HepG2 (cell line): ENCODE data around the gene CD79A. TPM values are rescaled to one million over a fixed set of nuclear protein-coding genes. Genes with fewer than 3 reads are reported as not detected.

Experiments
- CEBPZ ChIP-seq: IDR thresholded peaks from 2 replicates; pipeline ENCODE4 v1.6.1; 2012; ENCODE audit warnings: low read length, improper control_type of control experiment
- KDM5A ChIP-seq: fragments of 200-600 bp; sonication (generic); IDR thresholded peaks from 2 replicates; pipeline ENCODE4 v1.7.0; 2018; ENCODE audit warnings: antibody characterized with exemption, mild to moderate bottlenecking, low read length, borderline replicate concordance
- NCOA2 ChIP-seq: sonication (generic); formaldehyde crosslinking; IDR thresholded peaks from 2 replicates; pipeline ENCODE4 v1.8.0; 2022; ENCODE audit warnings: inconsistent platforms
- NFE2 ChIP-seq: sonication (generic); formaldehyde crosslinking; IDR thresholded peaks from 2 replicates; pipeline ENCODE4 v1.4.0; 2020; ENCODE audit warnings: missing genetic modification reagents
- PAWR ChIP-seq: sonication (generic); formaldehyde crosslinking; IDR thresholded peaks from 2 replicates; pipeline ENCODE4 v1.4.0; 2020; ENCODE audit warnings: missing genetic modification reagents, mild to moderate bottlenecking, borderline replicate concordance
- RARG ChIP-seq: sonication (generic); formaldehyde crosslinking; IDR thresholded peaks from 2 replicates; pipeline ENCODE4 v1.4.0; 2020; ENCODE audit warnings: low read depth, mild to moderate bottlenecking, missing genetic modification reagents
- TCF12 ChIP-seq, 2 experiments: fragments of 450-650 bp in 1 of 2; sonication (generic) in 1 of 2; formaldehyde crosslinking in 1 of 2; IDR thresholded peaks; 2 replicates each; pipeline versions ENCODE4 v1.6.1 to v1.8.0; 2017 to 2022; ENCODE audit warnings: antibody characterized with exemption in 1 of 2, mild to moderate bottlenecking in 1 of 2, missing genetic modification reagents in 1 of 2, moderate library complexity in 1 of 2
- TEF ChIP-seq: sonication (generic); formaldehyde crosslinking; IDR thresholded peaks from 2 replicates; pipeline ENCODE4 v1.5.0; 2020; ENCODE audit warnings: missing genetic modification reagents
- TRAFD1 ChIP-seq: sonication (generic); formaldehyde crosslinking; IDR thresholded peaks from 2 replicates; pipeline ENCODE4 v1.5.1; 2020; ENCODE audit warnings: missing genetic modification reagents, mild to moderate bottlenecking, borderline replicate concordance
- YY1 ChIP-seq: IDR thresholded peaks from 2 replicates; pipeline ENCODE4 v1.6.1; 2011; ENCODE audit warnings: low read length, low read depth, moderate library complexity, mild to moderate bottlenecking; ENCODE audit not compliant: insufficient read depth, insufficient replicate concordance
- ZBTB8A ChIP-seq: sonication (generic); formaldehyde crosslinking; IDR thresholded peaks from 2 replicates; pipeline ENCODE4 v1.4.0; 2020; ENCODE audit warnings: mild to moderate bottlenecking, low read depth, missing genetic modification reagents, borderline replicate concordance
- ZNF34 ChIP-seq: sonication (generic); formaldehyde crosslinking; IDR thresholded peaks from 2 replicates; pipeline ENCODE4 v1.4.0; 2020; ENCODE audit warnings: mild to moderate bottlenecking, missing genetic modification reagents, borderline replicate concordance
- ZNF383 ChIP-seq: sonication (generic); formaldehyde crosslinking; IDR thresholded peaks from 2 replicates; pipeline ENCODE4 v1.4.0; 2020; ENCODE audit warnings: missing genetic modification reagents, mild to moderate bottlenecking, borderline replicate concordance
- ZNF547 ChIP-seq: sonication (generic); formaldehyde crosslinking; IDR thresholded peaks from 2 replicates; pipeline ENCODE4 v1.5.1; 2020; ENCODE audit warnings: mild to moderate bottlenecking, missing genetic modification reagents
- ZNF713 ChIP-seq: sonication (generic); formaldehyde crosslinking; IDR thresholded peaks from 2 replicates; pipeline ENCODE4 v1.4.0; 2020; ENCODE audit warnings: mild to moderate bottlenecking, missing genetic modification reagents
- ZNF737 ChIP-seq: sonication (generic); formaldehyde crosslinking; IDR thresholded peaks from 2 replicates; pipeline ENCODE4 v1.5.0; 2020; ENCODE audit warnings: missing genetic modification reagents, mild to moderate bottlenecking, borderline replicate concordance
- ZNF768 ChIP-seq: sonication (generic); formaldehyde crosslinking; IDR thresholded peaks from 2 replicates; pipeline ENCODE4 v1.4.0; 2020; ENCODE audit warnings: missing genetic modification reagents
- ZNF776 ChIP-seq: sonication (generic); formaldehyde crosslinking; IDR thresholded peaks from 2 replicates; pipeline ENCODE4 v1.4.0; 2020; ENCODE audit warnings: mild to moderate bottlenecking, missing genetic modification reagents
- ZNF83 ChIP-seq: sonication (generic); formaldehyde crosslinking; IDR thresholded peaks from 2 replicates; pipeline ENCODE4 v1.4.0; 2020; ENCODE audit warnings: missing genetic modification reagents, mild to moderate bottlenecking, borderline replicate concordance
- polyA plus RNA-seq, 8 experiments: library from polyadenylated mRNA; depleted of rRNA in 3 of 8; stranded (reverse) in 7 of 8; unstranded in 1 of 8; fragments of >200 nt; fragmentation: Illumina TruSeq in 4 of 8; extraction: Trizol in 4 of 8; gene quantifications; 2 replicates each; pipeline versions ENCODE4 v1.2.1 to v1.2.3, GENCODE V29; 2011 to 2016; ENCODE audit warnings: low read depth in 4 of 8, missing spikeins in 1 of 8, mixed read lengths in 1 of 8; ENCODE audit not compliant: insufficient read depth in 1 of 8
- total RNA-seq, 5 experiments: library from RNA; depleted of rRNA; stranded (reverse); fragments of >200 nt; fragmentation: Illumina TruSeq; extraction: Trizol; gene quantifications; 2 replicates each; pipeline ENCODE4 v1.2.3, GENCODE V29; 2016; ENCODE audit warnings: low read depth in 1 of 5
- TF ChIP-seq, protein P1 (sequence below): sonication (generic); formaldehyde crosslinking; IDR thresholded peaks from 2 replicates; pipeline ENCODE4 v1.4.0; 2020; ENCODE audit warnings: missing genetic modification reagents, mild to moderate bottlenecking, borderline replicate concordance

CD79A gene
- total and polyA plus RNA-seq, 2 of the 13 experiments (the other 11 are each of a cell fraction or from before 2014, with no cell fraction given), result 0.24 to 0.33 TPM

- TF ChIP-seq TCF12 (IDR thresholded peaks at IDR 0.05), result no peak
- no peak for TF ChIP-seq TCF12 (CRISPR knock-in tag; IDR thresholded peaks at IDR 0.05)
- TF ChIP-seq, protein P1, sequence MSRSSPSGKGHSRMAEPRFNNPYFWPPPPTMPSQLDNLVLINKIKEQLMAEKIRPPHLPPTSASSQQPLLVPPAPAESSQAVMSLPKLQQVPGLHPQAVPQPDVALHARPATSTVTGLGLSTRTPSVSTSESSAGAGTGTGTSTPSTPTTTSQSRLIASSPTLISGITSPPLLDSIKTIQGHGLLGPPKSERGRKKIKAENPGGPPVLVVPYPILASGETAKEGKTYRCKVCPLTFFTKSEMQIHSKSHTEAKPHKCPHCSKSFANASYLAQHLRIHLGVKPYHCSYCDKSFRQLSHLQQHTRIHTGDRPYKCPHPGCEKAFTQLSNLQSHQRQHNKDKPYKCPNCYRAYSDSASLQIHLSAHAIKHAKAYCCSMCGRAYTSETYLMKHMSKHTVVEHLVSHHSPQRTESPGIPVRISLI (CRISPR knock-in tag), result no peak; the same call in 1 of the 2 replicates
- TF ChIP-seq RARG, result no peak
- no peak for TF ChIP-seq TRAFD1 (CRISPR knock-in tag)
- TF ChIP-seq ZNF83, result no peak
- no peak for TF ChIP-seq CEBPZ
- TF ChIP-seq ZNF768, result no peak
- TF ChIP-seq YY1, result peak; percentile 43
- TF ChIP-seq ZNF34 (CRISPR knock-in tag), result peak; percentile 67; the same call in 1 of the 2 replicates
- TF ChIP-seq ZNF547 (CRISPR knock-in tag), result peak; percentile 66; the same call in 1 of the 2 replicates
- no peak for TF ChIP-seq ZBTB8A
- TF ChIP-seq NFE2 (CRISPR knock-in tag), result no peak
- TF ChIP-seq ZNF776, result no peak
- TF ChIP-seq ZNF383 (CRISPR knock-in tag), result 0 out of 2 replicates have a peak, but pooled peaks have one; percentile 42
- no peak for TF ChIP-seq ZNF713
- no peak for TF ChIP-seq TEF
- TF ChIP-seq ZNF737 (CRISPR knock-in tag), result no peak
- no peak for TF ChIP-seq PAWR
- TF ChIP-seq NCOA2 (CRISPR knock-in tag), result peak; percentile 84
- no peak for TF ChIP-seq KDM5A
Observed at GRCh38 chr19:41887711-41888382, 10.8 kb downstream of the CD79A start (continued).
